GM19455 (cell line): Measurements from ENCODE around the gene AKR7A3.
A peak's percentile ranks its signal among the peaks of the same experiment; 100 is the strongest.
"Not testable (repeated sequence)": the region's sequence is repeated elsewhere in the genome, so short reads cannot be mapped to it uniquely, and the experiment has no call there.

Experiments
- ATAC-seq: cut with Tn5 transposase; IDR thresholded peaks from one replicate; pipeline ENCODE4 v1.9.1; 2021; ENCODE audit not compliant: unreplicated experiment

The AKR7A3 gene

DNA sequence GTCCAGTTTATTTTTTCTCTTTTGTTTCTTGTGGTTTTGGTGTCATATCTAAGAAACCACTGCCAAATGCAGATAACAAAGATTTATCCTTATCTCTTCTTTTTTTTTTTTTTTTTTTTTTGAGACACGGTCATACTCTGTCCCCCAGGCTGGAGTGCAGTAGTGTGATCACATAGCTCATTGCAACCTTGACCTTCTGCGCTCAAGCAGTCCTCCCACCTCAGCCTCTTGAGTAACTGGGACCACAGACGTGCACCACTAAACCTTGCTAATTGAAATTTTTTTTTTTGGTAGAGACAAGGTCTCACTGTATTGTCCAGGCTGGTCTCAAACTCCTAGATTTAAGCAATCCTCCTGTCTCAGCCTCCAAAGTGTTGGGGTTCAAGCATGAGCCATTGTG lies 32.5 kb upstream of the AKR7A3 start:
- ATAC-seq: no peak

DNA sequence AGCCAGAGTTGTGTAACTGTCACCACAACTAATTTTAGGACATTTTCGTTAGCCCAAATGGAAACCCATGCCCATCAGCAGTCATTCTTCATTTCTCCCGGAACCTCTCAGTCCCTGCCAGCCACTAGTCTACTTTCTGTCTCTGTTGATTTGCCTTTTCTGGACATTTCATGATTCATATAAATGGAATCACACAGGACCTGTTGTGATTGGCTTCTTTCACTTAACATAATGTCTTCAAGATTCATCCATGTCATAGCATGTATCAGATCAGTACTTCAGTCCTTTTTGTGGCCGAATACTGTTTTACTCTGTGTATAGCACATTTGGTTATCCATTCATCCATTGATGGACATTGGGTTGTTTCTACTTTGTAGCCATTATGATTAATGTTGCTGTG lies 30.6 kb upstream of the AKR7A3 start:
- no peak for ATAC-seq

DNA sequence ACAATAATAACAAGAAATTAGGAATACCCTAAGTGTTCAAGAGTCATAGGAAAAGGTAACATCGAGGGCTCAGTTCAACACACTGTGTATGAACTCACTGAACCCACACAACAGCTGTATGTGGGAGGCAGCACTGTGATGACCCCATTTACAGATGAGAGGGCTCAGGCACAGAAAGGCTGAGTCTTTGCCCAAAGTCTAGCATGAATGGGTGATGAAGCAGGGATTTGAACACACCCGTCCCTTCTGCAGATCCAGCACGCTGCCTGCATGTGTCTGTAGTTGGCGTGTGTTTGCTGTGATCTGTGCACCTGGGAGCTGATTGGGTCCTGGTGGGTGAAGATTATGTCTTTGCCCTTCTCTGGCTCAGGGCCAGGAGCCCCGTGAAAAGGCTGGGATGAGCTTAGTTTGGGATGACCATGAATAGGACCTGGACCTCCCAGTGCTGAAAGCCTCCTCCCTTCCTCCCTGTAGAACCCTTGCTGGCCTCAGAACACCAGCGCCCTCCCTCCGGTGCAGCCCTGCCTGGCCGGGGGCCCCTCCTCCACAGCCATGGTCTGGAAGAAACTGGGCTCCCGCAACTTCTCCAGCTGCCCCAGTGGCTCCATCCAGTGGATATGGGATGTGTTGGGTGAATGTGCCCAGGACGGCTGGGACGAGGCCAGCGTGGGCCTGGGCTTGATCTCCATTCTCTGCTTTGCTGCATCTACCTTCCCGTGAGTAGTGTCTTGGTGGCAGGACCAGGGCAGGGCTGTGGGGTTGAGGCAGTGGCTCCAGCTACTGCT lies 28.7 kb upstream of the AKR7A3 start:
- no peak for ATAC-seq

DNA sequence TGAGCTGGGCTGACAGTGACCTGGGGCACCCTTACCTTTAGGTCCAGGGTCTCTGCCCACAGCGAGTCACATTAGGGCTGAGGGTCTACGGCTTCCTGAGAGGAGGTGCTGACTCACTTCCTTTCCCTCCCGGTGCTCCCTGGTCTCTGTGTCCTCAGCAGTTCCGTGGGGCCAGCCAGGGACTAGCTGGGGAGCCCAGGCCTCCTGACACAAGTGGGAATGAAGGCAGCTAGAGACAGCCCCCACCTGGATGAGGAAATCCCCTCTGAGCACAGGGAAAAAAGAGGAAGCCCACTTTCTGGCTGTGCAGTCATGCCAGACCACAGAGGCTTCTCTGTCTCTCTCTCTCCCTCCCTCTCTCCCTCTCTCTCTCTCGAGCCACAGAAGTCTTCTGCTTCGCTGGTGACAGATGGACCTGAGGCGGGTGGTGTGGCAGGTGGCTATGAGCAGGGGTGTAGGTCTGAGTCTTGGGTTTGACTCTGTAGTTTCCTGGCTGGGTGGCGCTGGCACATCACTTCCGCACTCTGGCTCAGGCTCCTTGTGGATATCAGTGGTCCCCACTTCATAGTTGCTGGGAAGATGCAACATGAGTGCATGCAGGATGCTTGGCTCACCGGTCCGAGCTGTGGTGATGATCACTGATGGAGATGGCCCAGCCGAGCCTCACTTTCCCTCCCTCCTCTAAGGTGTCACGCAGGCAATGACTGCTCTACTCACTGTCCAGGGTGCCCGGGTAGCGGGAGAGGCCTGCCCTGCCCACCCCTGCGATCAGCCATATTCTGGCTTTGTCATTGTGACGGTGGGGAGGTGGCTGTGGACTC lies 27.0 kb upstream of the AKR7A3 start:
- no peak for ATAC-seq

DNA sequence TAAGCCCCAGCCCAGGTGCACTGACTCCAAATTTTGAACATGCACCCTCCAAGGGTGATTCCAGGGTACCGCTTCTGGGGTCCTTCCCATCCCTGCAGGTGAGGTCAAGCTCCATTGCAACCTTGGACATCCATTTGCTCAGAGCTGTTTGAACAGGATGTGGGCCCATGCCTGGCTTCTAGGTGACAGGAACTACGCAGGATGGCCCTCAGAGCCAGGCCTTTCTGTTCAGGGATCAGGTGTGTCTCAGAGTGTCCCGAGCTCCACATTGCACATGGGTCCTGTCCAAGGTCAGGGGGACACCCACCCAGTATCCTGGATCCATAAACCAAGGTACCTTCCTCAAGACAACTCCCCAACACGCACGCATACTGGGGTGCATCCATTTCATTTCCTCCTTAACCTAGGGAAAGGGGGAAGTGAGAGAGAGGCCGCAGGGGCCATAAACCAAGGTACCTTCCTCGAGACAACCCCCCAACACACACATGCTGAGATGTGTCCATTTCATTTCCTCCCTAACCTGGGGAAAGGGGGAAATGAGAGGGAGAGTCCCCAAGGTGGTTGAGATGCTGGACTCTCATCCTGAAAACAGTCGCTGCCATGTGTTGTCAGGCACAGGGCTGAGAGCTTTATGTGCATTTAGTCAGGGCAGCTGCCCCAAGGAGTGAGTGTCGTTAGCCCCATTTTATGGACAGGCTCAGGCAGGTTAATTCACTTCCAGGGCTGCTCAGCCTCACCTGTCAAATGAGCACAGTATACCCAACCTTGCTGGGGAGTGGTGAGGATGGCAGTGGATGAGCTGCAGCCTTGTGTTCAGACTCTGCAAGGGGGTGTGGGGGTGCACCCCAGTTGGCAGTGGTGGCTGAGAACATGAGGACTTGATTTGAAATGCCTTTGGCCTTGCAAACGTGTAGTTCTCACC lies 25.7 kb upstream of the AKR7A3 start:
- ATAC-seq: no peak

DNA sequence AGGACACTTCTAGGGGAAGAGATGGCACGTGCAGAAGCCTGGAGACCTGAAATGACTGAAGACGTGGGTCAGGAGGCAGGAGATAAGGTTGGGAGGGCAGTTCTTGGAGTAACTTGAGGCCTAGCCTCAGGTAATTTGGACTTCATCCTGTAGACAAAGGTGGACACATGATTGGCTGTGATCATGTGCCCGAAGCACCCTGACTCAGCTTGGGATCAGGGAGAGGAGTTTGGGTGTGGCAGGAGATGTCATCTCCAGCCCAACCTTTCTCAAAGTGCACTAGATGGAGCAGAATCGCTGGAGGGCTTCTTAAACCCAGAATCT lies 25.0 kb upstream of the AKR7A3 start:
- no peak for ATAC-seq

DNA sequence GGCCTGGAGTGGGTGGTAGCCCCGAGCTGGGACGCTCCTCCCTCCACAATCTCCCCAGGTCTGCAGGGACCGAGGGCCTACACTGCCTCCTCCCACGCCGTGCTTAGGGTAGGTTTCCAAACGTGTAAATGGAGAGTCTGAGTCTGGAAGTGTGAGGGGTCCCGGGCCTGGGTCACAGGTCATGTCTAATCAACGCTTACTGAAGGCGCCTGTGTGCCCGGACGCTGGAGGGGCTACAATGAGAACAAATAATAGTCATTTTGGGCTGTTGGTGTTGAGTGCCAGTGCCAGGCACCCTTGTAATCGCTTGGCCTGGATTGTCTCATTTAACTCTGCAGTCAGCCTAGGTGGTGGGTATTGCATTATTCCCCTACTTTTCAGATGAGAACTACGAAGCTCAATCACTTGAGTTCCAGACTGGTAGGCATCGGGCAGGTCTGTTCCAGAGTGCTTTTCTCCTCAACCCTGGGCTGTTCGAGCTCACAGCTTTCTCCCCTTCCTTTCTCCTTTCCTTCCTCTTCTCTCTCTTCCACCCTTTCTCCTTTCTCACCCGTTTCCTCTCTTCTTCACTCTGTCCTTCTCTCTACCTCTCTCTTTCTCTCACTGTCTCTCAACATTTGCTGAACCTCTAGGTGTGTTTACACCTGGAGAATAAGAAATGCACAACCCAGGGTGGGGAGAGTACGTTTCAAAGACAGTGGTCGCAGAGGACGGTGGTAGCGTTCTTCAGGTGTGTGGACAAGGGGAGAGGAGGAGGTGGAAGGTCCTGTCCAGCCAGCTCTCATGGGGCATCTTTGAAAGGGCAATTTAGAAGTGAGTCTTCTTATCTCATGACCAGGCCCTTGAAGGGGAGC lies 24.4 kb upstream of the AKR7A3 start:
- ATAC-seq: peak; percentile 30

DNA sequence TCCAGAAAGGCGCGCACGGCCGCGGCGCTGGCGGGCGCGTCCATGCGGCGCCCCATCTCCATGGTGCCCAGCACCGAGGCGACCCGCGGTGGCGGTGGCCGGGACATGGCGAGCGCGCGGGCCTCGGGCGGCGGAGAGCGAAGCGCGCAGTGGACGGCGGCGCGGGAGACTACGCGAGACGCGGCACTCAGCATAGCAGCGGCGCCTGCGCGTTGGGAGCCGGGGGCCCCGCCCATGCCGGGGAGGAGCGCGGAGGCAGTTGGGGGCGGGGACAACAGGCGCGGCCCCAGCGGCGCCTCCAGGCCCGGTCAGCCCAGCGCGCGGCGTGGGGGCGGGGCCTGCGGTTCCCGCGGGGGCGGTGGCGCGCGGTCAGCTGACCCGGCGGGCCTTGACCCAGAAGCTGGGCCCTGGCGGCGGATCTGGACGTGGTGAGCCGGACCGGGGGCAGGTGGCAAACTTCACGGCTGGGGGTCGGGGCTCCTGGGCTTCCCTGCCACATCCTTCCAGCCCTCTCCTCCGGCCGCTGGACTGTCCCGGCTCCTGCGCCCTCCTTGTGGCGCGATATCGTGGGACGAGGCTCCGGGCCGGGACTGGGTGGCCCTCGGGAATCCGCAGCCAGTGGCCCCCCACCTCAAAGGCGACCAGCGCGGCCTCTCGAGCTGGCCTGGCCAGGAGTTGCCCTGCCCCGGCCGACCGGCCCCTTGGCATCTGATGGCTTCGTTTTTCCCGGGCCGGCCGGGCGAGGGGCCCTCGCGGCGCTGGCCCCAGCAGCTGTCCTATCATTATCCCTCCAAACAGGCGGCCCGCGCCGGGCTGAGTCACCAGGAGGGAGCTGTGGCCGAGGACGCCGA lies 23.6 kb upstream of the AKR7A3 start, which contains the start of the genes AKR7A2 and SLC66A1:
AKR7A2 (minus strand) TSS at position 214 of the 851 bp plus-strand sequence; CDS start at position 194, 20 bp downstream.
SLC66A1 (plus strand) TSS at position 396 of the 851 bp plus-strand sequence. CDS start 5,352 bp downstream, outside the sequence.
- peak; percentile 71 for ATAC-seq

DNA sequence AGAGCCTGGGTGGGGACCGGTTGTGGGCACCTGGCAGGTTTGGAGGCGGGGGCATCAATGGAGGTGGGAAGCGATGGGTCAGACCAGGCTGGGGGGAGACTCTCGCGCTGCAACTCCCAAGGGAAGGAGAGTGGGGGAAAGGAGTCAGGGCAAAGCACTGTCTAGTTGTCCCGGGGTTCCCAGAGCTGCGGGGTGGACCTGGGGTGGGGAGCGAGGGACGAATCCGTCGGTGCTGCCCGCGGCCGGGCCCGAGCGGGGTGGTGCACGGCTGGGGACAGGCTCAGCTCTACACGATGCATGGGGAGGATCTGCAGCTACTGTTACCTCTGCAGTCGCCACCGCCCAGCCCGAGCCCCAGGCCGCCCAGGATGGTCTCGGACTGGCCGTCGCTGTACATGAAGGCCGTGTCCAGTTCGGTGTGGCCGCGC lies 22.9 kb upstream of the AKR7A3 start:
- ATAC-seq: peak; percentile 3

DNA sequence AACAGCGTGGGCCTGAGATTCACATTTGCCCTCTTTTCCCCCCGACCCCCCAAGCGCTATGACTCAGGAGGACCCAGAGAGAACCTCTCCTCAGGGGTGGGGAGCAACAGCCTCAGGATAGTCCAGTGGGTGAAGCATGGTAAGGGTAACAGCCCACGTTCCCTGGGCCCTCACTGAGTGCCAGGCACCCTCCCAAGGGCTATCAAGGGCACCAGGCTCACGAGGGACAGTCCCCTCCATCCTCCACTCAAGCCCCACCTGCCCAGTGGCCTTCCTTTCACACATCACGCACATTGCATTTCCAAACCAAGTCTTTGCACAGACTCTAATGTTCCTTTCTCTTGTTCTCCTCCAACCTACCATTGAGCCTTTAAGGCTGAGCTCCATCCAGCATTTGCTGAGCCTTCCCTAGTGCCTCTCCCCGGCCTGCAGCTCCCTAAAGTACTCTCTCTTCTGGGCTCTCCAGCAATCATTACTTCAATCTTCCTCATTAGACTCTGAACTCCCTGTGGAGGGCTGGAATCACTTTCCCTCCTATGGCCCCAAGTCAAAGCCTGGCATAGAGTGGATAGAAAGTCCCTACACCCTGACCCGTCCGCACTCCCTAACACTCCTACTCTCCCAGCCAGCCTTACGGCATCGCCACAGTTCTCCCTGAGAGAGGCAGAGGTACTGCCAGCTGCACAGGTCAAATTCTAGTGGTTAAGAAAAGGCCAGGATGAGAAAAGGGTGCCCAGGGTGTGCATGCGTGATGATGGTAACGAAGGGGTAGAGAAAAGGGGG lies 22.3 kb upstream of the AKR7A3 start:
- ATAC-seq: no peak

DNA sequence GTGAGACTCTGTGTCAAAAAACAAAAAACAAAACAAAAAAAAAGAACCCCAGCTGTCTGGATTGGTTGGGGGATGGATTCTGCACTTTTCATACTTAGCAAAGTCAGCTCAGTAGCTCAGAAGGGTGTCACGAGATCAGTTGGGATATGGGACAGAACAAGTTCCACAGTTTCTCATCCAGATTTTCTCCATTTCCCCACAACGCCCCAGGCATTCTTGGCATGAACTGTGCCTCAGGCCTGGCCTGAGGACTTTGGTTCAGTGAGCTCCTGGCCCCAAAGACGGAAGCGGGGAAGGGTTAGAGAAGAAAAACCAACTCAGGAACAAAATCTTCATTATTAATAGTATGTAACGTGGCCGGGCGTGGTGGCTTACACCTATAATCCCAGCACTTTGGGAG lies 21.5 kb upstream of the AKR7A3 start:
- no peak for ATAC-seq

DNA sequence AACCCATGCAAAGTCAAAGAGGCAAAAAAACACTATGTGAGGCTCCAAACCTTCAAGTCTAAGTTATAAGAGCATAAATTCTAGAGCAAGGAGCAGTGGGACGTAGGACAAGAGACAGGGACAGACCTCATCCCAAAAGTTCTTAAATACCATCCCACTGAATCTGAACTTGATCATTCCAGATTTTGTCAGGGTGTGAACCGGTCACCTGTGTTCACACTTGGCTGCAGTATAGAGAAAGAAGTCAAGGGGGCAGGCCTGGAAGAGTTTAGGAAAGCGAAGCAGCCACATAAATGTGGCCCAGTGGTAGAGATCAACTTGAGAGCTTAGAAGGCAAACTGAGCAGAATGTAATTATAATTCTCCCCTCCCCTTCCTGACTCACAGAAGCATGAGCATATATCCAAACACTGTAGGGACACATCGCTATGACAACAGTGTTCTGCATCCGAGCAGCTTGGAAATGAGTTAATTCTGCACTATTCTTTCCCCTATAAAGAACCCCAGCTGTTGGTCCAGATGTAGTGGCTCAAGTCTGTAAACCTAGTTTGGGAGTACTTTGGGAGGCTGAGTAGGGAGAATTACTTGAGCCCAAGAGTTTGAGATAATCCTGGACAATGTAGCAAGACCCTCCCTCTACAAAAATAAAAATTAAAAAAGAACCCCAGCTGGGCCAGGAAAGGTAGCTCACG lies 20.7 kb upstream of the AKR7A3 start:
- ATAC-seq: no peak

DNA sequence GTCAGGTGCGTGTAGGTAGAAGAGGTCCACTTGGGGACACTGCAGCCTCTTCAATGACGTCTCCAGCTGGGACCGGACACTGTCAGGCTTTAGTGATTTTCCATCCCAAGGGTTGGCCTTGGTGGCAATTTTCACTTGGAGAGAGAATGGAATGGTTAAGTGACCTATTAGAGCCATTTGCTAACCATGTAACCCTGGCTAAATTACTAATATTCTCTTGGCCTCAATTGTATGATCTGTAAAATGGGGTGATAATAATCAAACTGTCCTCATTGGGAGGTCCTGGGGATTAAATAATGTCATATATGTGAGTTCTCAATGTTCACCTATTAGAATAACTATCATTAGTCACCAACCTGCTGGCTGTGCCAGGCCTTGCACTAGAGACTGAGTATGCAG lies 19.9 kb upstream of the AKR7A3 start:
- ATAC-seq: no peak

DNA sequence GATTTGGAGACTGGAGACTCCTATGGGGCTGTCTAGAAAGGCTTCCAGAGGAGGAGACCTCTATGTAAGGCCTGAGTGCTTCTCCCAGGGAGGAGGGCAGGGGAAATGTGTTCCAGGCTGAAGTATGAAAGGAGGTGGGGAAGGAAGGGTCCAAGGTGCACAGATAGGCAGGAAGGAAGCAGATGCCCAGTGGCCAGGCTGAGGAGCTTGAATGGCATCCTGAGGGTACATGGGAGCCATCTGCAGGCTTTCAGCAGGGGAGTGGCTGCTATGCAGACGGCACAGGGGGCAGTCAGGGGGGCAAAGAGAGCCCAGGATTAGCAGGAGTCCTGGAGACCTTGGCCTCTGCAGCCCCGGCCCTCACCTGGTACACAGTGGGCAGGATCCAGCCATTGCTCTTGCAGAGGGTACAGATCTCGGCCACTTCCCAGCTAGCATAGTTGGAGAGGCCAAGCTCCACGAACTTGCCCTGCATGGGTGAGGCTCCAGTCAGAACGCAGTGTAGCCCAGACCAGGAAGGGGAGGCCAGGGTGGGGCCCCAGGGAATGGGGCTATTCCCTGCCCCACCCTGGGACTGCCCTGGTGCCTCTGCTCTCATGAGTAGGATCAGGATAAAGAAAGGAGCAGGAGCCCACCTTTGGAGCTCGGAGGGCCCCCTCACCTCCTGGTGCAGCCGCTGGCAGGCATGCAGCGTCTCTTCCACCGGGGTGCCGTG lies 19.4 kb upstream of the AKR7A3 start:
- ATAC-seq: no peak

DNA sequence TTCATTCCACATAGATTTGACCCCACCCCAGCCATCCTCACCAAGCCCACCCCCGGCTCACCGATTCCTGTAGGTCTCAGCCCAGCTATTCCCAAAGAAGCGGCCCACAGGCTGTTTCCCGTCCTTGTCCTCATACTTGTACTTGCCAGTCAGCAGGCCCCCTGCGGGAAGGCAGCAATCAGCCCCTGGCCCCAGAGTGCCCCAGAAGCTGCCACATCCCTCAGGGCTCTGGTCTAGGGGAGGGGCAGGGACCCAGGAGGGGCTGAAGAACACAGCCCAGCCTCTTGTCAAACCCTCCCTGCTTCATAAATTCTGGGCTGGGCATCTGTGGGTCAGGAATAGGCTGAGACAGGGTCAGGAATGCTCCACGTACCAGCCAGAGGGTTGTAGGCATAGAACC lies 18.4 kb upstream of the AKR7A3 start:
- ATAC-seq: no peak

DNA sequence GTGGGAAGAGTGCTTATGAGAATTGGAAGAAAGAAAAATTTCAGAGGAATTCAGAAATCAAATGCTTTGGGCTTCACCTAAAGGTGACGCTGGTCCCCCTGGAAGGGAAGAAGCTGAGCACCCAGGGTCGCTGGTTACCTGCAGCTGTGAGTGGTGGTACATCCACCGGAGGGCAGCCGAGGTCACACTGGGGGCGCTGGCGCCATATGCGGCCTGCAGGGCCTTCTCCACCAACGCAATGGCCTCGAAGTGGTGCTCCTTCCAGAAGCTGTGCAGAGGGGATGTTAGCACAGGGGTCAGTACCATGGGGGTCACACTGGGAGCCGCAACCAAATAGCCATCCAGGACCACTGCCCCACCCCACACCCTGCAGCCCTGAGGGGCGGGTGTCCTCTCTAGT lies 17.3 kb upstream of the AKR7A3 start:
- ATAC-seq: no peak

DNA sequence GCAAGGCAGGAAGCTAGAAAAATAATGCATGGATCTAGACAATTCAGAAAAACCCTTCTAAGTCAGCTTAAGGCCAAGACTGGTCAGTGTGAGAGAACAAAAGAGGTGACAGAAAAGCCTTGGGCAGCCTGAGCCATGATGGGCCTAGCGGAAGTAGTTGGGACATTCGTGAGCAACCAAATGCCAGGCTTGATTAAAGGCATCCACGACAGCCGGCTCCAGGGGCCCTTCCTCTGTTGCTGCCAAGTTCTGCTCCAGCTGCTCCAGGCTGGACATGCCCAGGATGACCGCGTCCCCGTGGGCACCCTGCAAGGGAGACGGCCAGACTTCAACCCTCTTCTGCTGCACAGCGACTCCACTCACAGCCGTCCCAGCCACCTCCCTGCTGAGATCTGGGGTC lies 15.5 kb upstream of the AKR7A3 start:
- ATAC-seq: not testable (repeated sequence)
